Transverse colon (tissue), 4 donors: ENCODE data around the gene SRP68. TPM values are rescaled to one million over a fixed set of nuclear protein-coding genes. Genes with fewer than 3 reads are reported as not detected.
"Not testable (repeated sequence)": the region's sequence is repeated elsewhere in the genome, so short reads cannot be mapped to it uniquely, and the experiment has no call there.

Source experiments
- DNase-seq: peaks from one replicate; pipeline ENCODE4 v3.0.0-alpha.2; 2019
- H3K27ac ChIP-seq, 4 donors: fragments of 200-600 bp; sonication (generic); 2 replicates each; pipeline ENCODE4 v1.5.1; 2016 to 2018; ENCODE audit warnings: inconsistent platforms in 4 of 4
- H3K27me3 ChIP-seq: fragments of 200-600 bp; sonication (generic); 2 replicates; pipeline ENCODE4 v1.5.1; 2017; ENCODE audit warnings: inconsistent platforms
- H3K36me3 ChIP-seq, 4 donors: fragments of 200-600 bp; sonication (generic); 2 replicates each; pipeline ENCODE4 v1.5.1; 2017 to 2019; ENCODE audit warnings: inconsistent platforms in 4 of 4
- H3K4me1 ChIP-seq, 4 donors: fragments of 200-600 bp; sonication (generic); 2 replicates each; pipeline ENCODE4 v1.5.1; 2017 to 2020; ENCODE audit warnings: inconsistent platforms in 4 of 4
- H3K4me3 ChIP-seq, 4 donors: fragments of 200-600 bp; sonication (generic); 1 replicate in 1 of 4; 2 replicates in 3 of 4; pipeline versions ENCODE4 v1.5.1 to v1.6.1; 2017 to 2019; ENCODE audit warnings: inconsistent platforms in 4 of 4
- H3K9me3 ChIP-seq, 2 donors: fragments of 200-600 bp; sonication (generic); 2 replicates each; pipeline ENCODE4 v1.5.1; 2017 to 2019; ENCODE audit warnings: inconsistent platforms in 2 of 2
- EP300 ChIP-seq: sonication (generic); formaldehyde crosslinking; IDR thresholded peaks from one replicate; pipeline ENCODE4 v1.6.1; 2017; ENCODE audit warnings: antibody characterized with exemption, low read depth
- POLR2A ChIP-seq: fragments of 450-650 bp; IDR thresholded peaks from one replicate; pipeline ENCODE4 v1.6.1; 2016; ENCODE audit warnings: antibody characterized with exemption, mild to moderate bottlenecking, moderate library complexity
- POLR2AphosphoS5 ChIP-seq, 3 donors: sonication (generic); formaldehyde crosslinking; IDR thresholded peaks; one replicate each; pipeline ENCODE4 v1.6.1; 2016; ENCODE audit warnings: antibody characterized with exemption in 3 of 3
- WGBS, 2 donors: methylation state at CpG; one replicate each; pipeline ENCODE4 v1.1.5; 2018; ENCODE audit warnings: low coverage in 1 of 2; 5-methylcytosine and 5-hydroxymethylcytosine counted together
- in situ Hi-C, 4 donors: fragments of 200-750 bp; cut with MboI; loops; one replicate each; pipeline versions ENCODE4 v1.15.0 to v1.15.1; 2017; ENCODE audit warnings: low sequenced_read_pairs in 3 of 4, low pct_ligation_motif_present in 1 of 4, low pct_unique_long_range_greater_than_20kb in 1 of 4
- intact Hi-C: fragments of 100-400 bp; cut with DNase I; formaldehyde crosslinking; loops from one replicate; pipeline ENCODE4 v1.15.1; 2023; ENCODE audit warnings: low total_unique reads
- total RNA-seq, 4 donors: library from RNA; depleted of rRNA; stranded (reverse); fragments of >200 nt; gene quantifications; one replicate each; pipeline ENCODE4 v1.1.0, GENCODE V29; 2016
- TF ChIP-seq, protein P1 (sequence below), 5 experiments: fragments of 200-600 bp in 3 of 5; fragments of 450-650 bp in 2 of 5; sonication (generic) in 3 of 5; IDR thresholded peaks; 1 replicate in 2 of 5; 2 replicates in 3 of 5; pipeline ENCODE4 v1.5.1; 2016 to 2017; ENCODE audit warnings: antibody characterized with exemption in 5 of 5, inconsistent platforms in 3 of 5, mild to moderate bottlenecking in 2 of 5, moderate library complexity in 1 of 5

SRP68 gene
- total RNA-seq, 4 donors from 2014 or later, result 11.6 to 44.8 (median 30.4) TPM

DNA sequence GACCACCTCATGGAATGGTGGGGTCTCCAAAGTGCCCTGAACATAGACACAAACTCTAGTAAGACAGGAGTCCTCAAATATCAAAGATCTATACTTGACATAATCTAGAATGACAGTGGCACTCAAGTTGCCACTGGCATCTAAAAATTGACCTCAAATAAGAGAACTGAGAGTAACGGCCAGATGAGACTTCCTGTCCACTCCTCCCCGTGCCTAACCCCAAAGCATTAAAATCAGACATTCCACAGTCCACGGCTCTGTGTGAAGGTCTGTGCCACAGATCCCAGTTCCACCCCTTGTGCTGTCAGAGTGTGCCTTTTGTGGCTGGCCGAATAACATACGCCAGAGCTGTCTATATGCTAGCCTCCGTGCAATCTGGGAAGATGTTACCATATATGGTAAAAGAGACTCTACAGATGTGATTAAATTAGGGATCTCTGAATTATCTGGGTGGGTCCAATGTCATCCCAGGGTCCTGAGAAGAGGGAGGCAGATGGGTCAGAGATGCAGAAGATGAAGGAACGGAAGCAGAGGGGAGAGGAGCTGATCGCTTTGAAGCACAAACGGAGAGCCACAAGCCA, 24.2 kb downstream of the SRP68 start:
- Histone ChIP-seq H3K36me3 (peaks cover 0 to 69% (median 33%) of the 10 kb centered on the region in 4 donors), H3K27ac (peak overlapping the region in 3 of 4 donors; percentile 17 to 24 (median 22)), H3K9me3 (no peaks in the 10 kb centered on the region), H3K4me1 (peaks cover 0 to 23% (median 12%) of the 10 kb centered on the region in 4 donors), H3K4me3 (no peak overlapping the region), H3K27me3 (no peaks in the 10 kb centered on the region)
- 70 to 85% methylated on average over 4 to 9 of the region's 9 CpGs for WGBS, 2 donors
- intact Hi-C loops (no loop called here), in situ Hi-C loops (no loop called here)
- DNase-seq, result no peak
- TF ChIP-seq POLR2AphosphoS5 (IDR thresholded peaks at IDR 0.05) (no peak), EP300 (no peak), POLR2A (no peak)
- TF ChIP-seq, protein P1, sequence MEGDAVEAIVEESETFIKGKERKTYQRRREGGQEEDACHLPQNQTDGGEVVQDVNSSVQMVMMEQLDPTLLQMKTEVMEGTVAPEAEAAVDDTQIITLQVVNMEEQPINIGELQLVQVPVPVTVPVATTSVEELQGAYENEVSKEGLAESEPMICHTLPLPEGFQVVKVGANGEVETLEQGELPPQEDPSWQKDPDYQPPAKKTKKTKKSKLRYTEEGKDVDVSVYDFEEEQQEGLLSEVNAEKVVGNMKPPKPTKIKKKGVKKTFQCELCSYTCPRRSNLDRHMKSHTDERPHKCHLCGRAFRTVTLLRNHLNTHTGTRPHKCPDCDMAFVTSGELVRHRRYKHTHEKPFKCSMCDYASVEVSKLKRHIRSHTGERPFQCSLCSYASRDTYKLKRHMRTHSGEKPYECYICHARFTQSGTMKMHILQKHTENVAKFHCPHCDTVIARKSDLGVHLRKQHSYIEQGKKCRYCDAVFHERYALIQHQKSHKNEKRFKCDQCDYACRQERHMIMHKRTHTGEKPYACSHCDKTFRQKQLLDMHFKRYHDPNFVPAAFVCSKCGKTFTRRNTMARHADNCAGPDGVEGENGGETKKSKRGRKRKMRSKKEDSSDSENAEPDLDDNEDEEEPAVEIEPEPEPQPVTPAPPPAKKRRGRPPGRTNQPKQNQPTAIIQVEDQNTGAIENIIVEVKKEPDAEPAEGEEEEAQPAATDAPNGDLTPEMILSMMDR (IDR thresholded peaks at IDR 0.05), result no peak

DNA sequence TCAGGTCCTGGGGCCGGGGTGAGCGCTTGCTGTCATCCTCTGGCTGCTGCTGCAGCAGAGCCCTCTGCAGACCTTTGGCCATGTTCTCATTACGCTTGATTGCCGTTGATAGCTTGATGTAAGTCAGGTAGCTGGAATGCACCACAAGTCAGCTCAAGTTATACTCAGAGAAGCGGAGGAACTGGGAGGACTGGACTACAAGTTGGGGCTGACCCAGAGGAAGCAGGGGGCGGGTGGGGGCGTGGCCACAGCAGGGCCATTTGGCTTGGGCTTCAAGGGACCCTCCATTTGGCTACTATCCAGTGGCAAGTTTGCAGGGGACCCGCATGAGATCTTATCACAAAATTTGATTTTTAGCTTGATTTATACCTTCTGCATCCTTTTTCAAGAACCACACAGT, 26.3 kb downstream of the SRP68 start:
- Histone ChIP-seq H3K4me3 (no peak overlapping the region), H3K36me3 (peaks cover 0 to 85% (median 42%) of the 10 kb centered on the region in 4 donors), H3K9me3 (no peaks in the 10 kb centered on the region), H3K4me1 (peaks cover 0 to 14% (median 5%) of the 10 kb centered on the region in 4 donors), H3K27ac (no peak overlapping the region), H3K27me3 (no peaks in the 10 kb centered on the region)
- WGBS, 2 donors, result 93 to 96% methylated on average over 3 to 8 of the region's 8 CpGs
- in situ Hi-C loops, result no loop called here
- no peak for DNase-seq
- intact Hi-C loops, result no loop called here
- TF ChIP-seq, protein P1 (IDR thresholded peaks at IDR 0.05), result no peak
- TF ChIP-seq POLR2A (no peak), EP300 (no peak), POLR2AphosphoS5 (IDR thresholded peaks at IDR 0.05) (no peak)

DNA sequence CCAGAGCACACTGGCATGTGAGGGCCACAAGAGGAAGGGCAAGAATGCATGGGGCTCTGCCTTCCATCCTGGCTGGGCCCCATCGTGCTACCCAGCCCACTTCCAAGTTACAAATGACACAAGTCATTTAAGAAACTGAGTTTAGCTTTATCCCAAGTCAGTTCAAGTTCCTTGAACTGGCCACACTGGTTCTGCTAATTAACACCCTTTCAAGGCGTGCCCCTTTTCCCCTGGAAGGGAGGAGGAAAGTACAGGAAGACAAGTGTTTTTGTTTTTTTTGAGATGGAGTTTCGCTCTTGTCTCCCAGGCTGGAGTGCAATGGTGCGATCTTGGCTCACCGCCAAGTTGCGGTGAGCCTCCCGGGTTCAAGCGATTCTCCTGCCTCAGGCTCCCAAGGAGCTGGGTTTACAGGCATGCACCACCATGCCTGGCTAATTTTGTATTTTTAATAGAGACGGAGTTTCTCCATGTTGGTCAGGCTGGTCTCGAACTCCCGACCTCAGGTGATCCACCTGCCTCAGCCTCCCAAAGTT, 27.8 kb downstream of the SRP68 start:
- DNase-seq, H3K9me3 ChIP-seq, H3K4me1 ChIP-seq, H3K27me3 ChIP-seq, H3K4me3 ChIP-seq, H3K27ac ChIP-seq, intact Hi-C loops, in situ Hi-C loops: not testable (repeated sequence)
- WGBS, 2 donors, result 60 to 88% methylated on average over 1 to 11 of the region's 11 CpGs
- H3K36me3 ChIP-seq, result peaks cover 0 to 88% (median 43%) of the 10 kb centered on the region in 4 donors

DNA sequence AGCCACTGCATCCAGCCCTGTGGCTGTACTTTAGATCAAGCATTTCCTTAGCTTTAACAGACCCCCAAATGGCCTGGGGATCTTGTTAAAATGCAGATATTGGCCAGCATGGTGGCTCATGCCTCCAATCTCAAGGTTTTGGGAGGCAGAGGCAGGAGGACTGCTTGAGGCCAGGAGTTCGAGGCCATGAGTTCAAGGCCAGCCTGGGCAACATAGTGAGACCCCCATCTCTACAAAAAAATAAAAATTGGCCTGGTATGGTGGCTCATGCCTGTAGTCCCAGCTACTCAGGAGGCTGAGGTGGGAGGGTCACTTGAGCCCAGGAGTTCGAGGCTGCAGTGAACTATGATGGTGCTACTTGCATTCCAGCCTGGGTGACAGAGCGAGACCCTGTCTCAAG, 29.4 kb downstream of the SRP68 start:
- intact Hi-C loops, result not testable (repeated sequence)

DNA sequence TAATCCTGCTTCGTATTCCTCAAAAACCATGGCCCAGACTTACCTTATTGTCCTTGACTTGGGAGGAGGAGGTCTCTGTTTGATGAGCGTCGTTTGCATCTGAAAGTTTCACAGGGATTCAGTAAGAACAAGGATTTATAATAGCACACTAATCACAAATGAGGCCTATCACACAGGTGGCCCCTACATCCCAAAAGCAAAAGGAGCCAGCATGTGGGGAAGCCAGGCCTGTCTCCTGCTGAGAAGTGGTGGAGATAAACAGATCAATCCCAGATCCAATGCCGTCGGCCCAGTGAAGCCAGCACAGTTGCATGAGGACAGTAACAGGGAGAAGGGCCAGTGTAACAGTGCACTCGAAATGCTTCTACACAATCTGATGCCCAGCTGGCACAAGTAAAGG, 31.9 kb downstream of the SRP68 start:
- intact Hi-C loops (no loop called here), in situ Hi-C loops (no loop called here)
- Histone ChIP-seq H3K27me3 (no peaks in the 10 kb centered on the region), H3K36me3 (peaks cover 0 to 59% (median 26%) of the 10 kb centered on the region in 4 donors), H3K4me3 (no peak overlapping the region), H3K27ac (peak overlapping the region; percentile 69 to 90 (median 80)), H3K9me3 (no peaks in the 10 kb centered on the region), H3K4me1 (peaks cover 0 to 11% (median 8%) of the 10 kb centered on the region in 4 donors)
- TF ChIP-seq POLR2A, result no peak
- TF ChIP-seq, protein P1 (IDR thresholded peaks at IDR 0.05), result no peak
- no peak for DNase-seq
- 60 to 100% methylated on average over 1 to 6 of the region's 6 CpGs for WGBS, 2 donors

More for the DNA sequence above, 29.4 kb downstream of the SRP68 start:
- H3K27ac ChIP-seq, H3K4me3 ChIP-seq, DNase-seq, H3K9me3 ChIP-seq, in situ Hi-C loops, H3K27me3 ChIP-seq, H3K4me1 ChIP-seq: not testable (repeated sequence)
- peaks cover 0 to 82% (median 38%) of the 10 kb centered on the region in 4 donors for H3K36me3 ChIP-seq
- 90 to 98% methylated on average over 2 to 3 of the region's 3 CpGs for WGBS, 2 donors
